Heart right ventricle (tissue), 16 donors: ENCODE results near the gene ARL15. TPM values are rescaled to one million over a fixed set of nuclear protein-coding genes. Genes with fewer than 3 reads are reported as not detected.

Experiments
- ATAC-seq, 8 donors: fragments of 200-7000 bp; cut with Tn5 transposase; one replicate each; pipeline ENCODE4 v1.9.1; 2020; ENCODE audit warnings: mild to moderate bottlenecking in 8 of 8, moderate library complexity in 8 of 8, moderate number of reproducible peaks in 1 of 8
- DNase-seq, 2 donors: peaks; one replicate each; pipeline ENCODE4 v3.0.0-alpha.2; 2020
- H3K27ac ChIP-seq, 10 donors: fragments of 200-600 bp; sonication (generic) in 2 of 10; one replicate each; pipeline versions ENCODE4 v1.5.0 to v1.8.0; 2020 to 2022; ENCODE audit warnings: mild to moderate bottlenecking in 3 of 10
- H3K27me3 ChIP-seq, 7 donors: fragments of 200-600 bp; one replicate each; pipeline ENCODE4 v1.8.0; 2021 to 2022; ENCODE audit warnings: mild to moderate bottlenecking in 2 of 7
- H3K36me3 ChIP-seq, 9 donors: fragments of 200-600 bp; sonication (generic) in 1 of 9; one replicate each; pipeline versions ENCODE4 v1.5.0 to v1.8.0; 2020 to 2022; ENCODE audit warnings: mild to moderate bottlenecking in 2 of 9
- H3K4me1 ChIP-seq, 9 donors: fragments of 200-600 bp; sonication (generic) in 1 of 9; one replicate each; pipeline versions ENCODE4 v1.5.0 to v1.8.0; 2020 to 2022; ENCODE audit warnings: mild to moderate bottlenecking in 4 of 9
- H3K4me3 ChIP-seq, 10 donors: fragments of 200-600 bp; sonication (generic) in 2 of 10; one replicate each; pipeline versions ENCODE4 v1.5.0 to v1.8.0; 2020 to 2022; ENCODE audit warnings: mild to moderate bottlenecking in 7 of 10, moderate library complexity in 2 of 10
- H3K9me3 ChIP-seq, 11 donors: fragments of 200-600 bp in 10 of 11; sonication (generic) in 2 of 11; one replicate each; pipeline versions ENCODE4 v1.5.0 to v1.8.0; 2013 to 2022; ENCODE audit warnings: mild to moderate bottlenecking in 2 of 11, control low read depth in 1 of 11, moderate library complexity in 1 of 11
- WGBS, 2 donors: extraction: QIAGEN DNeasy Blood & Tissue Kit; methylation state at CpG; one replicate each; pipeline ENCODE4 v1.1.7; 2013; ENCODE audit warnings: inconsistent platforms in 1 of 2; 5-methylcytosine and 5-hydroxymethylcytosine counted together
- intact Hi-C, 10 donors: fragments of 100-400 bp; cut with DNase I; formaldehyde crosslinking; loops; one replicate each; pipeline versions ENCODE4 v1.11.1 to v1.14.2; 2022
- polyA plus RNA-seq, 2 donors: library from polyadenylated mRNA; stranded (reverse); fragments of 200-250 nt; gene quantifications; one replicate each; pipeline ENCODE4 v1.2.3, GENCODE V29; 2013
- total RNA-seq, 10 donors: library from RNA; stranded (reverse); fragmentation: NEBNext Ultra II Directional in 3 of 10; extraction: Animal tissue kit (Norgen Biotek cat#: 25700) in 3 of 10; gene quantifications; one replicate each; pipeline versions ENCODE4 v1.2.1 to v1.2.4, GENCODE V29; 2021 to 2023
- TF ChIP-seq, protein P1 (sequence below), 9 donors: fragments of 200-600 bp; sonication (generic) in 2 of 9; IDR thresholded peaks; one replicate each; pipeline versions ENCODE4 v1.5.0 to v1.8.0; 2021 to 2022; ENCODE audit warnings: antibody characterized with exemption in 9 of 9, mild to moderate bottlenecking in 5 of 9, moderate library complexity in 1 of 9
- donor health status: Arrhythmogenic right ventricular cardiomyopathy.
- donor health status: ischemic (EF 13 %, LVEDD 7.1; RV severe dilation, severe dysfunction).
- donor health status: healthy with polysubstance abuse.
- donor health status: DM: no; HTN: yes; CAD: no.
- donor health status: DM: no; HTN: no; CAD: no.
- donor health status: ischemic (EF 25% LVEDD 6.9; RV normal size, moderate dysfunction).
- donor health status: ischemic (EF 25% LVEDD 5.7; RV mildly dilated, moderate dysfunction).
- donor health status: healthy.
- donor health status: DM: yes; HTN: yes; CAD: no.
- donor health status: Ischemic cardiomyopathy.
- donor health status: ischemic (EF 35%, LVEDD 5.7; RV mildly dilated, moderate dysfunction).
- donor health status: nonischemic (EF 11% LVEDD 7.7; RV severe dilation, severe dysfunction).
- donor health status: DM: yes; HTN: yes; CAD: no.
- donor health status: PGD.
- donor health status: ischemic (EF 29% LVEDD 5.4; RV normal size, mild dysfunction).
- donor health status: nonischemic (EF 23%, LVEDD 6.1; RV moderate dilation, normal function).

Gene ARL15
- total and polyA plus RNA-seq, 12 donors = 7.8 to 31.8 (median 26.9) TPM

DNA sequence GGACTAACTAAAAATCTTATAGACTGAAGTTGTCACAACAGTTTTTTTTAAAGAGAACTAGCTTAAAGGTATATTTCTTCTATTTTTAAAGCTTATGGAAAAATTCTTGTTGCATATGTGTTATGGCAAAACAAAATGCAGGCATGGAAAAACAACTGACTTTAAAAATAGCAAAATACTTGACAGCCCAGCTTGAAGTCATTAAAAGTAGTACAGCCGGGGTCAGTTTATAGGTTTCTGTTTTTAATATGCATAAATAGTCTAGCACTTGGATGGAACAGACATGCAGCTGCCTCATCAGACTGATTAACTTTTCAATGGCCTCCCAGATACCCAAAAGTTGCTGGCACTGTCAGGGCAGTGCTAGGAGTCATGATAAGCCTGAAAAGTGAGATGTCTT, 22.3 kb upstream of the ARL15 start:
- Histone ChIP-seq H3K4me1 (peaks cover 0 to 6% (median 0%) of the 10 kb centered on the region in 9 donors), H3K36me3 (no peaks in the 10 kb centered on the region), H3K27ac (no peak overlapping the region), H3K4me3 (no peak overlapping the region), H3K9me3 (peaks cover 0 to 35% (median 17%) of the 10 kb centered on the region in 11 donors), H3K27me3 (no peaks in the 10 kb centered on the region)
- WGBS, 2 donors = 55 to 61% methylated on average over 1 of the region's 1 CpG
- ATAC-seq = no peak
- TF ChIP-seq, protein P1, sequence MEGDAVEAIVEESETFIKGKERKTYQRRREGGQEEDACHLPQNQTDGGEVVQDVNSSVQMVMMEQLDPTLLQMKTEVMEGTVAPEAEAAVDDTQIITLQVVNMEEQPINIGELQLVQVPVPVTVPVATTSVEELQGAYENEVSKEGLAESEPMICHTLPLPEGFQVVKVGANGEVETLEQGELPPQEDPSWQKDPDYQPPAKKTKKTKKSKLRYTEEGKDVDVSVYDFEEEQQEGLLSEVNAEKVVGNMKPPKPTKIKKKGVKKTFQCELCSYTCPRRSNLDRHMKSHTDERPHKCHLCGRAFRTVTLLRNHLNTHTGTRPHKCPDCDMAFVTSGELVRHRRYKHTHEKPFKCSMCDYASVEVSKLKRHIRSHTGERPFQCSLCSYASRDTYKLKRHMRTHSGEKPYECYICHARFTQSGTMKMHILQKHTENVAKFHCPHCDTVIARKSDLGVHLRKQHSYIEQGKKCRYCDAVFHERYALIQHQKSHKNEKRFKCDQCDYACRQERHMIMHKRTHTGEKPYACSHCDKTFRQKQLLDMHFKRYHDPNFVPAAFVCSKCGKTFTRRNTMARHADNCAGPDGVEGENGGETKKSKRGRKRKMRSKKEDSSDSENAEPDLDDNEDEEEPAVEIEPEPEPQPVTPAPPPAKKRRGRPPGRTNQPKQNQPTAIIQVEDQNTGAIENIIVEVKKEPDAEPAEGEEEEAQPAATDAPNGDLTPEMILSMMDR (IDR thresholded peaks at IDR 0.05) = no peak
- intact Hi-C loops = no loop called here
- DNase-seq = no peak

DNA sequence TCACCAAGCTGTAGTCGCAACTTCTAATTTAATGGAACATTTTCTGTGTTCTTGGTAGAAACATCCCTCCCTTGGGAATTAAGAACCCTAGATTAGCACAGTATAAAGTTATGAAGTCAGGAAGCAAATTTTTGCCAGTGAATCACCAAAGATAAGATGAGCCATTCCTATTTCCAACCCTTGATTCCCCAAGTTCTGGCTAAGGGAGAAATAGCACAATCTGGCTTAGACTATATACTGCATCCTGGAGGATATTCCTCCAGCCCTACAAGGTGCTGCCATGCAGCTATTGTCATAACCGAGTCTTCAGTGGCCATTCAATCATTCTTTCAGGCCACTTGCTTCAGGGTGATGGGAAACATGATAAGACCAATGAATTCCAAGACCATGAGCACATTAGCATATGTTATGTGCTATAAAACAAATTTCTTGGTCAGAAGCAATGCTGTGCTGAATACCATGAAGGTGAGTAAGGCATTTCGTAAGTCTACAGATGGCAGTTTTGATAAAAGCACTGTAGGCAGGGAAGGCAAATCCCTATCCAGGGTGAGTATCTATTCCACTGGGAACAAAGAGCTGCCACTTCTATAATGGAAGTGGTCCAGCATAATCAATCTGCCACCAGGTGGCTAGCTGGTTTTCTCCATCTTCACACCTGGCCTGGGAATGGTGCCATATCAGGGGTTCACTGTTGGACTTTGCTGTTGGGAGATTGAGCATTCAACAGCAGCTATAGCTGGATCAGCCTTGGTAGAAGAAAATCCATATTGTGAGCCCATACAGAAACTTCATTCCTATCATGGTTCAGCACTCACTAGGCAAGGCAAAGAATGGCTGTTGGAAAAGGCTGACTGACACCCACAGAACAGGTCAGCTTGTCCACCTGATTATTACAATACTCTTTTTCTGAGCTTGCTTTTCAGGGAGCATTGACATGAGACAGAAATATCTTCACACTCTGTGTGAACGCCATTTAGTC, 19.6 kb upstream of the ARL15 start:
- peaks cover 0 to 9% (median 0%) of the 10 kb centered on the region in 11 donors for H3K9me3 ChIP-seq
- H3K27me3 ChIP-seq = no peaks in the 10 kb centered on the region
- TF ChIP-seq, protein P1 (IDR thresholded peaks at IDR 0.05) = no peak
- peaks cover 0 to 6% (median 0%) of the 10 kb centered on the region in 9 donors for H3K4me1 ChIP-seq
- intact Hi-C loops = no loop called here
- WGBS, 2 donors = 77 to 85% methylated on average over 4 of the region's 4 CpGs
- no peak overlapping the region for H3K4me3 ChIP-seq
- peak in 6 of 8 donors; percentile 54 to 75 (median 61) for ATAC-seq
- no peak for DNase-seq
- H3K36me3 ChIP-seq = no peaks in the 10 kb centered on the region
- no peak overlapping the region for H3K27ac ChIP-seq

DNA sequence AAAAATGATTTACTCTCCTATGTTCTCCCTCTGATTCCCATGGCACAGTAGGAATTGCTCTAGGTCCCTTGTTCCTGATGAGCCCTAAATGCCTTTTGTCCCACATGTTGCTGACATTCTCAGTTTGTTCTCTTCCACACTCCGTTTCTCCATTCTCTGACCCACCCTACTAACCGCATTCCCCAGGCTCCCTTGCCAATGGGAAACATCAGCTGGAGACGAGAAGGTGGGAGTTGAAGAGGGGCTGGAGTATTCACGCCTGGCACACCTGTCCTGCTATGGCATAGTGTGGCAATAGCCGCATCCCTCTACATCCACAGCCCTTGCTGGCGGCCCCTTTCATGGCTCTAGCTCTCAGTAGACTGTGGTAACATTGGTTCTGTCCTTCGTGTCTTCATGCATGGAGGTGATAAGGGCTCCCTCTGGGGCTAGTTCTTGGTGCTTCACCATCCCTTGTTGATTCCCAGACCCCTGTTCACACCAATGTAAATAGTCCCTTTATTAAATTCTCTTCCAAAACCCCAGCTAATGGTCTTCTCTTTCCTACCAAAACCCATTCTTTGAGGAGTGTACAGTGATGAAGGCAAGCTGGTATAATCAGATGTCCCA, 16.4 kb upstream of the ARL15 start:
- 97 to 98% methylated on average over 7 of the region's 7 CpGs for WGBS, 2 donors
- intact Hi-C loops = no loop called here
- H3K27ac ChIP-seq = no peak overlapping the region
- H3K36me3 ChIP-seq = no peaks in the 10 kb centered on the region
- DNase-seq (no peak), ATAC-seq (no peak)
- H3K4me1 ChIP-seq = peaks cover 0 to 13% (median 0%) of the 10 kb centered on the region in 9 donors
- H3K4me3 ChIP-seq = no peak overlapping the region
- TF ChIP-seq, protein P1 (IDR thresholded peaks at IDR 0.05) = no peak
- H3K9me3 ChIP-seq = no peaks in the 10 kb centered on the region
- no peaks in the 10 kb centered on the region for H3K27me3 ChIP-seq

DNA sequence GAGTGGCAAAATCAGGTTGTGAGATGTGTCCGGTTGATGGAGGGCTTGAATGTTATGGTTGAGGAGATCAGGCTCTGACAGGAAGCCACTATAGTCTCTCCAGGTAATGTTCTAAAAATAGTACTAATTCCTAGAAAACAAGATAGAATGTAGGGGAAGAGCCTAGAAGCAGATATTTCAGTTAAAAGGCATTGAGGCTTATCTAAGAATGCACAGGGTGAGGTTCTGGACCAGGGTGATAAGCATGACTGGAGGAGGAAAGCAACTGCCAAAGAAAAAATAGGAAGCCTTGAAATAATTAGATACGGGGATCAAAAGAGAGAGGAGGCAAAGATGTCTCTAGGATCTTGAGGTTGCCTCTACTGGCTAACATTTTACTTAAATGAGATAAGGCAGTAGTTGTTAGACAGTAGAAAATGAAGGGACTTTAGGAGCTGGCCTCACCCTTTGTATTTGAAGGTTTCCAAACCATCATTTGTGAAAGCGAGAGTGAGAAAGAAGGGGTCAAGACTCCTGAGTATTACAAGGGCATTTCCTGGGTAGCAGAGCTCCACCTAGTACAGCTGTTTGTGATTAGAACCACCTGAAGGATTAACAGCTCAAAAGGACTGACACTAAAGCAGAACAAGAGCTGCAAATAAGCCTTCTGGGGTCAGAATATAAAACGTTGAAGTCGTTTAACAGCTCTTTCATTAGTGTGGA, 15.4 kb upstream of the ARL15 start:
- Histone ChIP-seq H3K4me3 (no peak overlapping the region), H3K4me1 (peaks cover 0 to 13% (median 0%) of the 10 kb centered on the region in 9 donors), H3K36me3 (no peaks in the 10 kb centered on the region), H3K27ac (no peak overlapping the region), H3K27me3 (no peaks in the 10 kb centered on the region), H3K9me3 (no peaks in the 10 kb centered on the region)
- 69 to 72% methylated on average over 5 of the region's 5 CpGs for WGBS, 2 donors
- TF ChIP-seq, protein P1 (IDR thresholded peaks at IDR 0.05) = no peak
- DNase-seq = no peak
- intact Hi-C loops = no loop called here
- no peak for ATAC-seq
